ENCODE results near the gene PCNP.
"Not testable (repeated sequence)": the region's sequence is repeated elsewhere in the genome, so short reads cannot be mapped to it uniquely, and the experiment has no call there.

PCNP gene

DNA sequence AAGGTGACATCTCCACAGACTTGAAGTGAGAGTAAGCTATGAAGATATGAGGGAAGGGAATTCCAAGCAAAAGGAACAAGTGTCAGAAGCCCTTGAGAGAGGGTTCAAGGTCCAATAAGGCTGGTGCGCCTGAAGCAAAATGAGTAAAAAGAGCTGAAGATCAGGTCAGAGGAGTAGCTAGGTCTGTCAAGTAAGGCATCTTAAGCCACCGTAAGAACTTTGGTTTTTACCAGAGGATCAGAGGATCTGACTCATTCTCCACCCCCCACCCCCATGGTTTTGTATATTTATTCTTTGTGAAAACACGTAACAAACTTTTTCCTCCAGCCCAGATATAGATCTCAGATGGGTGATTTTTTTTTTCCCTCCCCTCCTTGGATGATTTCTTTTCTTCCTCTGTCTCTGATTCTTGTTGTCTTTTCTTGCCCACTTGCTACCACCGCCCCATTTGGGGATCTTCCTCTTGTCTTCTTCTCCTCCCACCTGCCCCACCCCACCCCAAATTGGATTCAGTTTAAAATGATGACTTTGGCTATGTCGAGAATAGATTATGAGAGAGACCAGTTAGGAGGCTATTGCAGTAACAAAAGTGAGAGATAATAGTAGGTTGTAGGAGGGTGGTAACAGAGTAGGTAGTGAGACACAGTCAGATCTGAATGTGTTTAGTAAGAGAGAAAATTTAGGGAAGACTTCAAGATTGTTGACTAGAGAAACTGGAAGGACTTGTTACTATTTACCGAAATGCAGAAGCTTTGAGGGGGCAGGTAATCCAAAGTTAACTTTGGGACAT lies 6.3 kb upstream of the PCNP start:
- no peak for DNase-seq

DNA sequence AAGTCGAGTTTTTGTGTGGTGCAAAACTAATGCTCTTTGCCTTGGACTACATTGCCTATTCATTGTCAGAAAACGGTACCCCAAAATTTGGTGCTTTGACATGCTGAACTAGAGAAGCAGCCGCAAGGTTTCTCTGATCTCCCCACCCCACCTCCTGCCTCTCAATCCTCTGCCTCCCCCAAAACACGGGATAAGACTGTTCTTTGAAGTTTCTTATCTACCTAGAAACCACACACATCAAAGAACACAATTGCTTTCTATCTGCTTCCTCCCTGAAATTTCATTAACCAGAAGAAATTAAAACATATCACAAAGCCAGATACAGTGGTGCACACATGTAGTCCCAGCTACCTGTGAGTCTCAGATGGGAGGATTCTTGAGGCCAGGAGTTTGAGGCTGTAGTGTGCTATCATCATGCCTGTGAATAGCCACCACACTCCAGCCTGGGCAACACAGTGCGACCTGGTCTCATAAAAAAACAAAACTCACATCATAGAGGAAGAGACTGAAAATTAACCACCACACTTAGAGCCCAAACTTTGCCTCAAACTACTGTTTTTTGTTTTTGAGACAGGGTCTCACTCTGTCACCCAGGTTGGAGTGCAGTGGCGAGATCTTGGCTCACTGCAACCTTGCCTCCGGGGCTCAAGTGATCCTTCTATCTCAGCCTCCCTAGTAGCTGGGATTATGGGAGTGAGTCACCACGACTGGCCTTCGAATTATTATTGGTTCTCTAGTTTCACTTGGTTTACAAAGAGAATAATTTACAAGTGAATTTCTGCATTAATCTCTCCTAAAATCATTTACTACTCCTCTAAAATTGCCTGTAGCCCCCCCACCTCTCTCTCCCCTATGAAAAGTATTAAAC lies 2.7 kb upstream of the PCNP start:
- no peak for DNase-seq

DNA sequence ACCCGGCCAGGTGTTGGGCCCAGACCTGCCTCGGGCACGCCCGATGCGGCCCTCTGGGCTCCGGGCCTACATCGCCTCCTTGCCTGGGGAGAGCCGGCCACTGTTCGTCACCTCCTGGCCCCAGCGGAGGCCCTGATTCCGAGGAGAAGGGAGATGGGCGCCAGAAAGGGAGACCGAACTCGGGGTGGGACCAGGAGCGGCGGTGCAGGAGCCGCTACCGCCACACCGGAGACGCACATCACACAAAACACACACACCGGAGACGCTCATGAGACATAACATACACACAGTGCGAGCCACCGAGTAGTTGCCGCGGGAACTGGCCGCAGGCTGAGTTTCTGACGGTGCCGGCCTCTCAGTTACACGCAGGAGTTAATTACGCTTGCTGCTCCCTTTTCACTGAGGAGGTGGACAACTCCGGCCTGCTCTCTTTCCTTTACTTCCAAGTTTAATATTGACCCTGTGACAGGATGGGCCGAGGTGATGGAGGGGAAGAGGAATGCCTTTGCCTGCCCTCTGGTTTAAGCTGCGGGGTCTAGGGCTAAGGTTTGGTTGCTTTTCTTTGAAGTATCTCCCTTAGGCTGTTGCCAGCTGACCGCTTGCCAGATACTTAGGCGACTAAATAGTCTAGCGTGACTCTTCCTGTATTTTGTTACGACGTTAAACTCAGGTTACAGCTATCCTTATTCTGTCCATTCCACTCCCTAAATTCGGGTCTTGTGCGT lies 570 bp downstream of the PCNP start:
- DNase-seq: peak; percentile 70

DNA sequence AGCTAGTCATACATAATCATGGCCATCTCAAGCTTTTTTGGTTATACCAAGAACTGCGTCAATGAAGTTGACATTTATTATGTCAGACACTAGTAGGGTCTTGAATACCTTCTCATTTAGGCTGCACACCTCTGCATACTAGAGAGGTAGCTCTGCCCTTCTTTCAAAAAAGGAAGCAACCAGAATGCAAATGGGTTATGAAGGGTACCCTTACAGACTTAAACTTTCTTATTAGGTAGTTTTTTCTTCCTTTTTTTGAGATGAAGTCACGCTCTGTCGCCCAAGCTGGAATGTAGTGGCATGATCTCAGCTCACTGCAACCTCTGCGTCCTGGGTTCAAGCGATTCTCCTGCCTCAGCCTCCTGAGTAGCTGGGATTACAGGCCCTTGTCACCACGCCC lies 3.3 kb downstream of the PCNP start:
- DNase-seq: no peak

DNA sequence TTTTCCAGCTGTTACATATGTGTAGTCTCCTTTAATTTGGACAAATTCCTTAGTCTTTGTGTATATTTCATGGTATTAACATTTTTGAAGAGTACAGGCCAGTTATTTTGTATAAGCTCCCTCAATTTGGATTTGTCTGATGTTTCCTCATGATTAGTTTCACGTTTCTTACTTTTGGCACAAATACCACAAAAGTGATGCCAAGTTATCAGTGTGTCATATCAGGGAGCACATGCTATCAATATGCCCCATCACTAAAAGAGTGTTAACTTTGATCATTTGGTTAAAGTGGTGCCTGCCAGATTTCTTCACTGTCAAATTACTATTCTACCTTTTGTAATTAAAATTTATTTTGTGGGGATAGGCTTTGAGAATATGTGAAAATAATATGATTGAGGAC lies 14.6 kb downstream of the PCNP start:
- no peak for DNase-seq

DNA sequence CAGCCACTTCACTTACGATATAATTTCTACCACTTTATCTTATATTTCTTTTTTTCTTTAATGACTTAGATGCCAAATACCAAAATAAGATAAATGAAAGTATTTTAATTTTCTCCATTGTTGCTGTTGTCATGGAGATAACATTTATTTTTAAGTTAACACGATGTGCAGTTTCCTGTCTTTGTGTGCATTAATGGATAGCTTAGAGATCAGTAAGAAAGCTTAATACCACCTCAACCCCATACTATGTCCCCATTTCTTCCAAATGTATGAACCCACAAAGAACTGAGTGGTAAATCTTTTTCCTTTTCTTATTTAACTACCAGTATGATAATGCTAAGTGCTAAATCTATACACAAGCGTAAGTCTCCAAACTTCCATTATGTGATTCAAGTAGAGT lies 17.1 kb downstream of the PCNP start:
- no peak for DNase-seq

DNA sequence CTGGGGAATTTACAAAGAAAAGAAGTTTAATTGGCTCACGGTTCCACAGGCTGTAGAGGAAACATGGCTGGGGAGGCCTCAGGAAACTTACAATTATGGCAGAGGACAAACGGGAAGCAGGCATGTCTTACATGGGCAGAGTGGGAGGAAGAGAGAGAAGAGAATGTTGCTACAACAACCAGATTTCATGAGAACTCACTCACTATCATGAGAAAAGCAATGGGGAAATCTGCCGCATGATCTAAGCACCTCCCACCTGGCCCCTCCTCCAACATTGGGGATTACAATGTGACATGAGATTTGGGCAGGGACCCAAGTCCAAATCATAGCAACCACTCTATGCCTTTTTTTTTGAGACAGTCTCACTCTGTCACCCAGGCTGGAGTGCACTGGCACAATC lies 28.8 kb downstream of the PCNP start:
- no peak for DNase-seq

DNA sequence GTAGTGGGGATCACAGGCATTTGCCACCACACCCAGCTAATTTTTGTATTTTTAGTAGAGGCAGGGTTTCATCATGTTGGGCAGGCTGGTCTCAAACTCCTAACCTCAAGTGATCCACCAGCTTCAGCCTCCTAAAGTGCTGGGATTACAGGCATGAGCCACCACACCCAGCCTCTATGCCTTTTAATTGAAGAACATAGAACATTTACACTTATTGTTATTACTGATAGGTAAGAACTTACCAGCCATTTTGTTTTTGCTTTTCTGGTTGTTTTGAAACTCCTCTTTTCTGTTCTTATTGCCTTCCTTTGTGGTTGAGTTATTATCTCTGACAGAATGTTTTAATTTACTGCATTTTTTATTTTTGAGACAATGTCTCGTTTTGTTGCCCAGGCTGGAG lies 29.2 kb downstream of the PCNP start:
- no peak for DNase-seq

DNA sequence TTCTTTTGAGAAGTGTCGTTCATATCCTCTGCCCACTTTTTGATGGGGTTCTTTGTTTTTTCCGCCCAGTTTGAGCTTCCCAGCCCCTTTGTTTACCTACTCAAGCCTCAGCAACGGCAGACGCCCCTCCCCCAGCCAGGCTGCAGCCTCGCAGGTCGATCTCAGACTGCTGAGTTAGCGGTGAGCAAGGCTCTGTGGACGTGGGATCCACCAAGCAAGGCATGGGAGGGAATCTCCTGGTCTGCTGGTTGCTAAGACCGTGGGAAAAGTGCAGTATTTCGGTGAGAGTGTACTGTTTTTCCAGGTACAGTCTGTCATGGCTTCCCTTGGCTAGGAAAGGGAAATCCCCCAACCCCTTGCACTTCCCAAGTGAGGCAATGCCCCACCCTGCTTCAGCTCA lies 31.4 kb downstream of the PCNP start:
- not testable (repeated sequence) for DNase-seq

DNA sequence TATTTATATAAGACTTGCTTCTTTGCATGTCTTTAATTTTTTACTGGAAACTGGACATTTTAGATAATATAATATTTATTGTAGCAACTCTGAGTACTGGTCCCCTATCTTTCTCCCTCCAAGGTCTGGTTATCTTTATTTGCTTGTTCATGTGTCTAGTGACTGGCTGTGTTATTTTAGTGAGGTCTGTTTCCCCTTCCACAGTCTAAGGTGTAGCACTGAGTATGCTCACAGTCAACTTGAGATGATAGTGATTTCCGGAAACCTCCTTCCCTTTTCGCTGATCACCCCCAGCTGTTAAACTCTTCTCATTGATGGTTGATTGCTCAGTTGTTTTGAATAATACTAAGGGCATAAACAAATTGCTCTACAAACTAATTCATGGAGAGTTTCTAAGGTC lies 37.0 kb downstream of the PCNP start:
- no peak for DNase-seq

DNA sequence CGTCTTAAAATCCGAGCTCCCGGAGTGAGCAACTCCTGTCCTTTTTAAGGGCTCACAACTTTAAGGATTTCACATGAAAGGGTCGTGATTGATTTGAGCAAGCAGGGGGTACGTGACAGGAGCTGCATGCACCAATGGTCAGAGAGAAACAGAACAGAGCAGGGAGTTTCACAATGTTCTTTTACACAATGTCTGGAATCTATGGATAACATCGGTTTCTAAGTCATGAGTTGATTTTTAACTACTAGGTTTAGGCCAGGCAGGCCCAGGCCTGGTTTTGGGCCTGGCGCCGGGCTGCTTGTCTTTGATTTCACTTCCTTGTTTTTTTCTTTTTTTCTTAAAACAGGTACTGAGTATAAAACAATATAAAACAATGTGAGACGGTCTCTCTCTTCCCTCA lies 39.0 kb downstream of the PCNP start:
- DNase-seq: not testable (repeated sequence)

DNA sequence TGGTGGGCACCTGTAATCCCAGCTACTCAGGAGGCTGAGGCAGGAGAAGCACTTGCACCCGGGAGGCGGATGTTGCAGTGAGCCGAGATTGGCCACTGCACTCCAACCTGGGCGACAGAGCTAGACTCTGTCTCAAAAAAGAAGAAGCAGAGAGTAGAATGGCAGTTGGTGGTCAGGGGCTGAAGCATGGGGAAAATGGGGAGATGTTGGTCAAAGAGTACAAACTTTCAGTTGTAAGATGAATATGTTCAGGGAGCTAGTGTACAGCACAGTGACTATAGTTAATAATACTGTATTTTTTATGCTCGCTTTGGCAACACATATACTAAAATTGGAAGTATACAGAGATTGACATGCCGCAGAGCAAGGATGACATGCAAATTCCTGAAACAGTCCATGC lies 41.5 kb downstream of the PCNP start:
- no peak for DNase-seq

DNA sequence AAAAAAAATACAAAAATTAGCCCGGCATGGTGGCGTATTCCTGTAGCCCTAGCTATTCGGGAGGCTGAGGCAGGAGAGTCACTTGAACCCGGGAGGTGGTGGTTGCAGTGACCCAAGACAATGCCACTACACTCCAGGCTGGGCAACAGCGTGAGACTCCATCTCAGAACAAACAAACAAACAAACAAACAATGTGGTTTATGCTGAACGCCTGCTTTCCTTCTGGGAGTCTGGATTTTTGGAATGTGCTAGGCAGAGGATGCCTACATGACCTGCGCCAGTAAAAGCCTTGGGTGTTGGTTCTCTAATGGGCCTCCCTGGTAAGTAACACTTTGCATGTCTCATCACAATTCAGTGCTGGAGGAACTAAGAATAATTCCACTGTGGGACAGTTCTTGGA lies 43.5 kb downstream of the PCNP start:
- DNase-seq: no peak

DNA sequence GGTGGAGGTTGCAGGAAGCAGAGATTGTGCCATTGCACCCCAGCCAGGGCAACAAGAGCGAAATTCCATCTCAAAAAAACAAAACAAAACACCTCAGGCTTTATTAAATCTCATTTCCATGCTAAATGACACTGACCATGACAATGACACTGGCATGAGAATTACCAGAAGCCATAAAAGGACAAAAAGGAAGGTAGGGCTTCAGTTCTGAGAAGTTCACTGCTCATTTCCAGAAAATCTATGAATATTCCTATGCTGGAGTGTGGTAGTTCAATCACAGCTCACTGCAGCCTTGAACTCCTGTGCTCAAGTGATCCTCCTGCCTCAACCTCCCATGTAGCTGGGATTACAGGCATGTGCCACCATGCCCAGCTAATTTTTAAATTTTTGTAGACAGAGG lies 44.7 kb downstream of the PCNP start:
- no peak for DNase-seq

DNA sequence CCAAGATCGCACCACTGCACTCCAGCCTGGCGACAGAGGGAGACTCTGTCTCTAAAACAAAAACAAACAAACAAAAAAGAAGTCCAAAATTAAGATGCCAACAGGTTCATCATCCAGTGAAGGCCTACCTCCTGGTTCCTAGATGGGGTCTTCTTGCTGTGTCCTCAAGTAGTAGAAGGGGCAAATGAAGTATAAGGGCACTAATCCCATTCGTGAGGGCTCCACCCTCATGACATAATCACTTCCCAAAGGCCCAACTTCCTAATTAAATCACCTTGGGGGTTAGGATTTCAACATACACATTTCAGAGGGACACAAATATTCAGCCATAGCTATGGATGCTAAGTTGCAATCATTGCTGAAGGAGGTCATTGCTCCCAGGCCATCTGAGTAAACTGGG lies 45.8 kb downstream of the PCNP start:
- DNase-seq: no peak

DNA sequence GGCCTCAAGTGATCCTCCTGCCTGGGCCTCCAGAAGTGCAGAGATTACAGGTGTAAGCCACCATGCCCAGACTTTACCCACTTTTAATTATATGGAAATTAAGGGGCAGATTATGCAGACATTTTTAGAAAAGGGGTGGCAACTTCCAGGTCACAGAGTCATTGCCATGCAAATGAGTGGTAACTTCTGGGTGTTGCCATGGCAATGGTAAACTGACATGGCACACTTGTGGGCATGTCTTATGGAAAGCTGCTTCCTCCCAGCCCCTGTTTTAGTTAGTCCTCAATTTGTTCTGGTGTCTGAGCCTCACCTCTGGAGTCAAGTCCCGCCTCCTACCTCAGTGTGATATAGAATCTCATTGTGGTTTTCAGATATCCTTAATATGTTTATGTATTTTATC lies 49.7 kb downstream of the PCNP start:
- no peak for DNase-seq

DNA sequence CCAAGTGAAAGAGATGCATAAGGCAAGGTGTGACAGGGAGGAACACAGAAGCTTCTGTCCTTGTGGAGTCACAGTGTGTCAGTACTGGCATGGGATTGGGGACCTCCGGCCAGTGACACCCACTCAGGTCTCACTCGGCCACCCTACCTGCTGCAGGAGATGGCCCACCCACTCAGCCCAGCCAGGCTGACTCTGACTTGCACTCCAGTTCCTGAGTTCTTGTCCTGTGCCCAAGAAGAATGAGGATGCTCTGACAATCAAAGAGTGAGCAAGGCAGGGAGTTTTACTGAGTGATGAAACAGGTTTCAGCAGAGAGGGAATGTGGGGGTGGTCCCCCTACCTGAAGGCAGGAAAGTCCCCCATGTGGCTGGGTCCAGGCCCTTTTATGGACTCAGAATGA lies 50.9 kb downstream of the PCNP start:
- no peak for DNase-seq

DNA sequence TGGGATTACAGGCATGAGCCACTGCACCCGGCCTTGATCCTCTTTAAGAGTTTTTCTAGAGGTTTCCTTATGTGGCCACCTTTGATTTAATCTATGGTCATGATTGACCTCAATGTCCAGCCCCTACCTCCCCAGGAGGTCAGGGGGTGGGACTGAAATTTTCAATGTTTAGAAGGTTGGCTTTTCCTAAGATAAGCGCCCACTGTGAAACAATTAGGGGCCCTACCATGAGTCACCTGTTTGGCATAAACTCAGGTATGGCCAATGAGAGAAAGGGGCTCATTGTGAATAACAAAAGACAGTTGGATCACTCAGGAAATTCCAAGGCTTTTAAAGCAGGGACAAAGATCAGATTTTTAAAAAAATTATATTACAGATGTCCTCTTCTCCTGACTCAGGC lies 51.9 kb downstream of the PCNP start:
- no peak for DNase-seq

DNA sequence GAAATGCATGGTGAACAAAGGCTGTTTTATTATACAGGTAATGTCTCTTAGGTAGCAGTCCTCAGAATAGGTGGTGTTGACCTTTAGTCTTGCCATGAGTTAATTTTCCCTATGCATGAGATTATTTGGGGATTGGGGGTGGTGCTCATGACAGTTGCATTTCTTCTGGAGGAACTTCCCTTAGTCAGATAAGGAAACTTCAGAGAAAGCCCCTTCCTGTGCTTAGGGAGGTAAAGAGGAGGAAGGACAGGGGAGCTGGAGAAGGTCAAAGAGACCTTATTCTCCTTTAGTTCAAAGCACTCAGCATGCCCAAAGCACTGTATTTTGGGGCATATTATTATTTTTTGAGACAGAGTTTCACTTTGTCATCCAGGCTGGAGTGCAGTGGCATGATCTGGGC lies 55.2 kb downstream of the PCNP start:
- no peak for DNase-seq

DNA sequence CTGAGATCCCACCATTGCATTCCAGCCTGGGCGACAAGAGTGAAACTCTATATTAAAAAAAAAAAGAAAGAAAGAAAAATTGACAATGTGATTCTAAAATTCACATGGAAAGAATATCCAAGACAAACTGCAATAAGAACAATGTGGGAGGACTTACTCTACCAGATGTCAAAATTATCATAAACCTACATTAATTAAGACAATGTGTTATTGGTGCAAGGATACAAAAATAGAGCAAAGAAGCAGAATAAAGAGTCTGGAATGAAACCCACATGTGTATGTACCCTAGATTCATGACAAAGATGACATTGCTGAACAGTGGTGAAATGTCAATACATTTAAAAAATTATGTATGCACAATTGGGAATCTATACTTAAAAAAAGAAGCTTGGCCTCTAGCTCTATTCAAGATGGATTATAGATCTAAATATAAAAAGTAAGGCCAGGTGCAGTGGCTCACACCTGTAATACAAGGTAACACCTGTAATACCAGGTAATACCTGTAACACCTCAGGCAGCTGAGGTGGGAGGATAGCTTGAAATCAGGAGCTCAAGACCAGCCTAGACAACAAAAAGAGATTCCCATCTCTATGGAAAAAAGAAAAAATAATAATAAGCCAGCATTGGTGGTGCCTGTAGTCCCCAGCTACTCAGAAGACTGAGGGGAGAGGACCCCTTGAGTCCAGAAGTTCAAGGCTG lies 57.3 kb downstream of the PCNP start:
- DNase-seq: no peak

DNA sequence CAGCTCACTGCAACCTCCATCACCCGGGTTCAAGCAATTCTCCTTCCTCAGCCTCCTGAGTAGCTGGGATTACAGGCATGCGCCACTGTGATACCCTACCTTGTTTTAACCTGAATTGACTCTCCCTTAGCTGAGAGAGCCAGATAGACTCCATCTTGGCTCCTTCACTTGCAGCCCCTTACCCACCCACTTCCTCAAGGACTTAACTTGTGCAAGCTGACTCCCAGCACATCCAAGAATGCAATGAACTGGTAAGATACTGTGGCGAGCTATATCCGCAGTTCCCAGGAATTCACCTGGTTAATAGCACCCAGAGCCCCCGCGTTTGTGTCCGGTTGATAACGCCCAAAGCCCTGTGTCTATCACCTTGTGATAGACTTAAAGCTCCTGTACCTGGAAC lies 58.0 kb downstream of the PCNP start:
- not testable (repeated sequence) for DNase-seq

DNA sequence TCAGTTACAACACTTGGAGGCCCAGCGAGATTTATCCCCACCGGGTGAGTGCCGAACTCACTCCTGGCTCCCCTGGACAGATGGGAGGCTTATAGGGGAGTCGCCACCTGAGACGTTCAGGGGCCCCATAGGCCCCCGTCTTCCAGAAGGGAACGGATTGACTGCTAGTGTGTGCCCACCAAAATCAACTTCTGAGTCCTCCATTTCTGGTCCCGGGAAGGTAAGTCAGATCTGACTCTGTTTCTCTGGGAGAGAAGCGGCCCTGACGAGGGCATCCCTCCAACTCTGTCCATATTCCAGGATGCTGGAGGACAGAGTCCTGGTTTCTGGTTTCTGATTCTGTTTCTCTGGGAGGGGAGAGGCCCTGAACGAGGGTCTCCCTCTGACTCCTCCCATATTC lies 58.6 kb downstream of the PCNP start:
- no peak for DNase-seq

DNA sequence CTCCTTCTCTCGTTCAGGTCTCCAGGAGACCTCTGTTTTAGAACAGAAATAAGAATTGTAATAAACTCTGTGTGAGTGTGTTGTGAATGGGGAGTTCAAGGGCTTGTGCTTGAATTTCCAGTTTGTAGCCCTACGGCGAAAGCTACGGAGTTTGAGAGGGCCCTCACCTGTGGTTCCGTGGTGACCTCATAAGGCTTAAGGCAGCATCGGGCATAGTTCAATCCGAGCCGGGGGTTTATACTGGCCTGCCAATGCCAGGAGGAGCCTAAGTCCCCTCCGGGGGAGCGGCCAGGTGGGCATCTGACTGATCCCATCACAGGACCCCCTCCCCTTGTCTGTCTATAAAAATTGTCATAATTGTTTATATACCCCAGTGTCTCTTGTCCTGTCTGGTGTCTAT lies 59.2 kb downstream of the PCNP start:
- DNase-seq: no peak

Measured in NCI-H69 (cell line).